KMS-11 (cell line): Measurements from ENCODE around the gene RAD51B.

ENCODE experiments used
- H2AFZ ChIP-seq: fragments of 200-600 bp; sonication (generic); 2 replicates; pipeline ENCODE4 v1.6.1; 2016; ENCODE audit warnings: antibody characterized with exemption, mixed run types, low read depth
- H3K27ac ChIP-seq: fragments of 200-600 bp; sonication (generic); 2 replicates; pipeline ENCODE4 v1.6.1; 2016; ENCODE audit warnings: mild to moderate bottlenecking, mixed run types
- H3K27me3 ChIP-seq: fragments of 200-600 bp; sonication (generic); 2 replicates; pipeline ENCODE4 v1.6.1; 2017; ENCODE audit warnings: mild to moderate bottlenecking, low read depth, mixed run types, moderate library complexity; ENCODE audit not compliant: insufficient read depth
- H3K36me3 ChIP-seq: fragments of 200-600 bp; sonication (generic); 2 replicates; pipeline ENCODE4 v1.6.1; 2017; ENCODE audit warnings: mild to moderate bottlenecking, mixed run types; ENCODE audit not compliant: insufficient read depth
- H3K4me1 ChIP-seq: fragments of 200-600 bp; sonication (generic); 2 replicates; pipeline ENCODE4 v1.6.1; 2016; ENCODE audit warnings: mild to moderate bottlenecking, low read depth, mixed run types; ENCODE audit not compliant: poor library complexity, severe bottlenecking
- H3K4me2 ChIP-seq: fragments of 200-600 bp; sonication (generic); 2 replicates; pipeline ENCODE4 v1.7.0; 2016; ENCODE audit warnings: mild to moderate bottlenecking, mixed run types
- H3K4me3 ChIP-seq: fragments of 200-600 bp; sonication (generic); IDR thresholded peaks from 2 replicates; pipeline ENCODE4 v1.6.1; 2017; ENCODE audit warnings: low read depth, low read length, mixed read lengths; ENCODE audit not compliant: insufficient read depth
- H3K79me2 ChIP-seq: fragments of 200-600 bp; sonication (generic); 2 replicates; pipeline ENCODE4 v1.6.1; 2016; ENCODE audit warnings: low read depth, mixed run types; ENCODE audit not compliant: insufficient read depth
- H3K9ac ChIP-seq: fragments of 200-600 bp; sonication (generic); 2 replicates; pipeline ENCODE4 v1.6.1; 2016; ENCODE audit warnings: mild to moderate bottlenecking, mixed run types
- H4K20me1 ChIP-seq: fragments of 200-600 bp; sonication (generic); 2 replicates; pipeline ENCODE4 v1.6.1; 2016; ENCODE audit warnings: mild to moderate bottlenecking, mixed run types; ENCODE audit not compliant: insufficient read depth
- TF ChIP-seq, protein P1 (sequence below): fragments of 200-600 bp; sonication (generic); conservative IDR thresholded peaks from 2 replicates; pipeline ENCODE4 v1.6.1; 2017; ENCODE audit warnings: low read depth, mild to moderate bottlenecking, antibody characterized with exemption, low read length, moderate library complexity, mixed read lengths

Gene RAD51B

DNA sequence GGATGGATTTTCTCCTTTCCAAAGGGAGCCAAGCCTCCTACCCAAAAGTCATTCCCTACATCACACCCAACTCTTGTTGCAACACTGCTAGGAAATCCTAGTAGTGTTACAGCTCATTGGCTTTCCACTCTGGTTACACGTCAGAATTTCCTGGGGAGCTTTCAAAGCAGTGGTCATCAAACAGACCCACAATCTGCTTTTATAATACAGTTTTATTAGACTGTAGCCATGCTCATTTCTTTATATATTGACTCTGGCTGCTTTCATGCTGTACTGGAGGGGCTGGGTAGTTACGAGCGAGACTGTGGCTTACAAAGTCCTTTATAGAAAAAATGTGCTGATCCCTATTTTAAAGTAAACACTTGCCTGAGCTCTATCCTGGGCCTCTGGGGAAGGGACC lies 37.5 kb upstream of the RAD51B start:
- H3K4me3 ChIP-seq = no peak overlapping the region
- H3K4me1 ChIP-seq = no peaks in the 10 kb centered on the region
- no peak overlapping the region for H2AFZ ChIP-seq
- TF ChIP-seq, protein P1, sequence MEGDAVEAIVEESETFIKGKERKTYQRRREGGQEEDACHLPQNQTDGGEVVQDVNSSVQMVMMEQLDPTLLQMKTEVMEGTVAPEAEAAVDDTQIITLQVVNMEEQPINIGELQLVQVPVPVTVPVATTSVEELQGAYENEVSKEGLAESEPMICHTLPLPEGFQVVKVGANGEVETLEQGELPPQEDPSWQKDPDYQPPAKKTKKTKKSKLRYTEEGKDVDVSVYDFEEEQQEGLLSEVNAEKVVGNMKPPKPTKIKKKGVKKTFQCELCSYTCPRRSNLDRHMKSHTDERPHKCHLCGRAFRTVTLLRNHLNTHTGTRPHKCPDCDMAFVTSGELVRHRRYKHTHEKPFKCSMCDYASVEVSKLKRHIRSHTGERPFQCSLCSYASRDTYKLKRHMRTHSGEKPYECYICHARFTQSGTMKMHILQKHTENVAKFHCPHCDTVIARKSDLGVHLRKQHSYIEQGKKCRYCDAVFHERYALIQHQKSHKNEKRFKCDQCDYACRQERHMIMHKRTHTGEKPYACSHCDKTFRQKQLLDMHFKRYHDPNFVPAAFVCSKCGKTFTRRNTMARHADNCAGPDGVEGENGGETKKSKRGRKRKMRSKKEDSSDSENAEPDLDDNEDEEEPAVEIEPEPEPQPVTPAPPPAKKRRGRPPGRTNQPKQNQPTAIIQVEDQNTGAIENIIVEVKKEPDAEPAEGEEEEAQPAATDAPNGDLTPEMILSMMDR = no peak
- H3K9ac ChIP-seq = no peak overlapping the region
- no peaks in the 10 kb centered on the region for H4K20me1 ChIP-seq
- no peaks in the 10 kb centered on the region for H3K79me2 ChIP-seq
- H3K36me3 ChIP-seq = no peaks in the 10 kb centered on the region
- no peak overlapping the region for H3K4me2 ChIP-seq
- no peak overlapping the region for H3K27ac ChIP-seq
- H3K27me3 ChIP-seq = no peaks in the 10 kb centered on the region

DNA sequence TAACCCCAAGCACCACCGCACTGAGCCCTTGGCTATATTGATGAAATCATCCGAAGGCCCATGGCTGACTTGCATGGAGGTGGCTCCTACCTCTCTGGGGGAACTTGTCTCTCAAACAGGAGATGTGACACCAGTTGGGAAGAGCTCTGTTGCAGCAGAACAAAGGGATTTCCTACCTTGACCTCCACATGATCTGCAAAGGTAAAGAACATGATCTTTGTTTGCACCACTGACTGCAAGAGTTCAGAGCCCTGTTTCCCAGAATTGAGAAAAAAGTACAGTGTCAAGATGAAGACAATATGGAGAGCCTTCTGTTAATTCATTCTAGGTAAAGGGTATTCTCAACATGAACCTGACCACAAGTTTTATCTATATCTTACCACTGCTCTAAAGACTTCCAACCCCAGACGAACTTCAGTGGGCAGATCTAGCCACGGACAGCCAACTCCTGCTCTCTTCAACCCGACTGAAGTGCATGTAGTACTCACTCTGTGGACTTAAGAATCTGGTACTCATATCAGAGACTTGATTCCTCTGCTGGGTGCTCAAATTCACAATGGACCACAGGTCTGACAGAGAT lies 35.2 kb upstream of the RAD51B start:
- H3K4me2 ChIP-seq = no peak overlapping the region
- H4K20me1 ChIP-seq = no peaks in the 10 kb centered on the region
- no peak overlapping the region for H3K27ac ChIP-seq
- TF ChIP-seq, protein P1 = no peak
- no peaks in the 10 kb centered on the region for H3K36me3 ChIP-seq
- H3K4me1 ChIP-seq = no peaks in the 10 kb centered on the region
- no peak overlapping the region for H3K4me3 ChIP-seq
- H2AFZ ChIP-seq = no peak overlapping the region
- no peaks in the 10 kb centered on the region for H3K27me3 ChIP-seq
- no peak overlapping the region for H3K9ac ChIP-seq
- H3K79me2 ChIP-seq = no peaks in the 10 kb centered on the region

- Histone ChIP-seq H3K4me2 (no peak overlapping the region), H3K79me2 (no peaks in the 10 kb centered on the region), H2AFZ (no peak overlapping the region), H3K9ac (no peak overlapping the region), H3K36me3 (no peaks in the 10 kb centered on the region), H3K4me3 (no peak overlapping the region), H3K27me3 (no peaks in the 10 kb centered on the region), H4K20me1 (no peaks in the 10 kb centered on the region), H3K4me1 (no peaks in the 10 kb centered on the region), H3K27ac (no peak overlapping the region)
- TF ChIP-seq, protein P1 = no peak
Measured at GRCh38 chr14:67785270-67786109, 34.1 kb upstream of the RAD51B start.

DNA sequence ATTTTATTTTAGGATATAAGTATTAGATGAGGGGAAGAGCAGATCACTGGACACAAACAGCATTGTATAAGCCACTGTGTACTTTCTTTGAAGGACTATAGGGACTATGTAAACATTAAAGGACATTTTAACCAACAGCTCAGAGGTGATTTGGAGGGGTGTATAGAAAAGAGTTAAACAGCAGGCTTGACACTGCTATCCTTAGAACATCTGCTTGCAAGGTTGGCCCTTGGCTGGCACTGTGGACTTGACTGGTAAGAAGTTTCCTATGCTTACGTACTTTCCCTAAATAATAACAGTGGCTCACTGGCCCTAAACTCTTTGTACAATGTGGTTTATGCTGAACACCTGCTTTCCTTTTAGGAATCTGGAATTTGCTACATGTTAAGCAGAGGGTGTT lies 31.9 kb upstream of the RAD51B start:
- H2AFZ ChIP-seq = no peak overlapping the region
- H4K20me1 ChIP-seq = no peaks in the 10 kb centered on the region
- no peak overlapping the region for H3K9ac ChIP-seq
- TF ChIP-seq, protein P1 = no peak
- no peak overlapping the region for H3K4me2 ChIP-seq
- no peak overlapping the region for H3K4me3 ChIP-seq
- H3K27ac ChIP-seq = no peak overlapping the region
- H3K79me2 ChIP-seq = no peaks in the 10 kb centered on the region
- no peaks in the 10 kb centered on the region for H3K27me3 ChIP-seq
- H3K4me1 ChIP-seq = no peaks in the 10 kb centered on the region
- no peaks in the 10 kb centered on the region for H3K36me3 ChIP-seq
